ENCODE results near the gene ACYP2. TPM values are rescaled to one million over a fixed set of nuclear protein-coding genes. Genes with fewer than 3 reads are reported as not detected.

ACYP2 gene
- total RNA-seq, 4 donors from 2014 or later, result 12.8 to 40.5 (median 16.9) TPM

GRCh38 chr2:54353216-54353615 is 237.8 kb downstream of the ACYP2 start:
- Histone ChIP-seq H3K27me3 (no peaks in the 10 kb centered on the region), H3K4me1 (no peaks in the 10 kb centered on the region), H3K27ac (no peak overlapping the region), H3K4me3 (no peak overlapping the region), H3K9me3 (peaks cover 0 to 4% (median 0%) of the 10 kb centered on the region in 3 donors), H3K36me3 (no peaks in the 10 kb centered on the region)
- no peak for ATAC-seq
- WGBS, 2 donors (ENCODE audit: low coverage in 1 of 2), result 81 to 83% methylated on average over 3 to 5 of the region's 5 CpGs
- no peak for TF ChIP-seq EP300 (IDR thresholded peaks at IDR 0.05)
- TF ChIP-seq POLR2AphosphoS5 (IDR thresholded peaks at IDR 0.05), result no peak
- no peak for TF ChIP-seq CTCF (IDR thresholded peaks at IDR 0.05)
- no peak for TF ChIP-seq POLR2A (IDR thresholded peaks at IDR 0.05)

Small RNA genes within 50 kb of the gene (small RNA-seq; reads per million reads assigned to genes)
- 0 to 0.18 (median 0) reads per million in 4 donors for gene RNU7-172P

Other genes with a start within 250 kb of the ACYP2 start
- gene PSME4, start 144.6 kb upstream of the ACYP2 start, total RNA-seq, result 10 to 100 TPM; 44.8 to 58.2 (median 49.4) TPM
- gene TSPYL6, start 140.6 kb downstream of the ACYP2 start, total RNA-seq, result under 1 TPM in 1 of 4 donors, not detected in 3; 0.31 TPM